Activated effector memory CD4-positive, alpha-beta T cell treated with Interleukin-2 at 50 U/mL for 16 hours (primary cell): ENCODE results near the gene OCLN.
"Not testable (repeated sequence)": the region's sequence is repeated elsewhere in the genome, so short reads cannot be mapped to it uniquely, and the experiment has no call there.

ENCODE experiments used
- DNase-seq: peaks from one replicate; pipeline ENCODE4 v3.0.0-alpha.2; 2020

OCLN gene, protein sequence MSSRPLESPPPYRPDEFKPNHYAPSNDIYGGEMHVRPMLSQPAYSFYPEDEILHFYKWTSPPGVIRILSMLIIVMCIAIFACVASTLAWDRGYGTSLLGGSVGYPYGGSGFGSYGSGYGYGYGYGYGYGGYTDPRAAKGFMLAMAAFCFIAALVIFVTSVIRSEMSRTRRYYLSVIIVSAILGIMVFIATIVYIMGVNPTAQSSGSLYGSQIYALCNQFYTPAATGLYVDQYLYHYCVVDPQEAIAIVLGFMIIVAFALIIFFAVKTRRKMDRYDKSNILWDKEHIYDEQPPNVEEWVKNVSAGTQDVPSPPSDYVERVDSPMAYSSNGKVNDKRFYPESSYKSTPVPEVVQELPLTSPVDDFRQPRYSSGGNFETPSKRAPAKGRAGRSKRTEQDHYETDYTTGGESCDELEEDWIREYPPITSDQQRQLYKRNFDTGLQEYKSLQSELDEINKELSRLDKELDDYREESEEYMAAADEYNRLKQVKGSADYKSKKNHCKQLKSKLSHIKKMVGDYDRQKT

DNA sequence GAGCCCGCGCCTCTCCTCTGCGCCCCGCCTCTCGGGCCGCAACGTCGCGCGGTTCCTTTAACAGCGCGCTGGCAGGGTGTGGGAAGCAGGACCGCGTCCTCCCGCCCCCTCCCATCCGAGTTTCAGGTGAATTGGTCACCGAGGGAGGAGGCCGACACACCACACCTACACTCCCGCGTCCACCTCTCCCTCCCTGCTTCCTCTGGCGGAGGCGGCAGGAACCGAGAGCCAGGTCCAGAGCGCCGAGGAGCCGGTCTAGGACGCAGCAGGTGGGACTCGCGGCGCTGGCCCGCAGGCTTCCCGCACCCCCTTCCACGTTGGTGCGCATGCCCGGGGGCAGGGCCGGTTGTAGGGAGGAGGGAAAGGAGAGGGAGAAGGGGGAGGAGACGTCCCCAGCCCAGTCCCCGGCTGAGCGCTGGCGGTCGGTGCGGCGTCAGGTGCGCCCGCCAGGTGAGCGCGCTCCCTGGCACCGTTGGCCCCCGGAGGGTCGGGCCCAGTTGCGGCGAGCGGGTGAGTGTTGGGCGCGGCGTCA, at the start of gene OCLN:
Gene OCLN, plus strand, starts transcription at position 400 of the 532 bp plus-strand sequence. CDS start 11,455 bp downstream, outside the sequence.
- no peak for DNase-seq

DNA sequence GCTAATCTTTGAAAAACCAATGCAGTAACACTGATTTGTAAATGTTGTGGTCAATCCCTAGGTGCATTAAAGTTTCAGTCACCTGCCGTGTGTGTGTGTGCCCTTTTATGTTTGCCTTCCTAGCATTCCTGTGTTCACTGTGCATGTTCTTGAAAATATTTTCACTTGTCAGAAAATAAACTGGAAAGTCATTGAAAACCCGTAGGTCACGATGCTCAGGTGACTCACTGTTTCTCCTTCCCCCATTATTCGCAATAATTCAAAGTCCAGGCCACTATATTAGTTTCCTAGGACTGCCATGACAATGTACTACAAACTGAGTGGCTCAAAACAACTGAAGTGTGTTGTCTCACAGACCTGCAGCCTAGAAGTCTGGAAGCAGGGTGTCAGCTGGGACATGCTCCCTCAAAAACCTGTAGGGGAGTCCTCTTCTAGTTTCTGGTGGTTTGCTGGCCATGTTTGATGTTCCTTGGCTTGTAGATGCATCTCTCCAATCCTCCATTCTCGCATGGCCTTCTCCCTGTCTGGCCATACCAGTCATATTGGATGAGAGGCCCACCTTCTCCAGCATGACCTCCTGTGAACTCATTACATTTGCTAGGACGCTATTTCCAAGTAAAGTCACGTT, 48.3 kb upstream of the OCLN start:
- no peak for DNase-seq

DNA sequence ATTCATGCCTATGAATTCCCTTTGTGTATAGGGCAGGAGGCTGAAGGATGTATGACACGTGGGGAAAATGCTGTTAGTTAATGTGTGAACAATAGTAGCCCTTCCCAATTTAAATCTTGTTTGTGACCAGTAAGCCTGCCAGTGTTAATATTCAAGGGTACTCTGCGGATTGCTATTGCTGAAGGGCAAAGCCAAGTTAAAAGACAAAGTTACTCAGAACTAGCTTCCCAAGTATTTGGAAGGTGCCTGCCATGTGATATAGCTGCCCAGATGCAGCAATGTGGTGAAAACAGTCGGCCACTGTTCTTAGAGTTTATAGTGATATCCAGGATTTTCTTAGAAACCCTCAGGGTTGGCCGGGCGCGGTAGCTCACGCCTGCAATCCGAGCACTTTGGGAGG, 43.1 kb upstream of the OCLN start:
- DNase-seq: no peak

DNA sequence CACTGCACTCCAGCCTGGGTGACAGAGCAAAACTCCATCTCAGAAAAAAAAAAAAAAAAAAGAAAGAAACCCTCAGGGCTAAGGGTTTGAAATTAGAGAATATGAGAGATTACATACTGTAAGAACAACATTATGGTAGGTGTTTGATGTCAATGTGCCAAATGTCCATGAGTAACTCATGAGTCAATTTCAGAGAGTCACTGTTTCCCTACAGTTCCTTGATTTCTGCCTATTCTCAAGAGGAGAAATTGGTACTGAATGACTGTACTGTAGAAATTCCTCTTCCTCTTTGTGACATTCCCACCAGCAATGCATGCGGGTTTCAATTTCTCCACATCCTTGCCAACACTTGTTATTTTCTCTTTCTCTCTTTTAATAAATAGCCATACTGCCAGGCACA, 42.5 kb upstream of the OCLN start:
- no peak for DNase-seq

DNA sequence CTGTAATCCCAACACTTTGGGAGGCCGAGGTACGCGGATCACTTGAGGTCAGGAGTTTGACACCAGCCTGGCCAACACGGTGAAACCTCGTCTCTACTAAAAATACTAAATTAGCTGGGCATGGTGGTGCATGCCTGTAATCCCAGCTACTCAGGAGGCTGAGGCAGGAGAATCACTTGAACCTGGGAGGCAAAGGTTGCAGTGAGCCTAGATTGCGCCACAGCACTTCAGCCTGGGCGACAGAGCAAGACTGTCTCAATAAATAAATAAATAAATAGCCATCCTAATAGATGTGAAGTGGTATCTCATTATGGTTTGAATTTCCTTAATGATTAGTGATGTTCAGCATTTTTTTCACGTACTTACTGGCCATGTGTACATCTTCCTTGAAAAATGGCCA, 42.1 kb upstream of the OCLN start:
- not testable (repeated sequence) for DNase-seq

DNA sequence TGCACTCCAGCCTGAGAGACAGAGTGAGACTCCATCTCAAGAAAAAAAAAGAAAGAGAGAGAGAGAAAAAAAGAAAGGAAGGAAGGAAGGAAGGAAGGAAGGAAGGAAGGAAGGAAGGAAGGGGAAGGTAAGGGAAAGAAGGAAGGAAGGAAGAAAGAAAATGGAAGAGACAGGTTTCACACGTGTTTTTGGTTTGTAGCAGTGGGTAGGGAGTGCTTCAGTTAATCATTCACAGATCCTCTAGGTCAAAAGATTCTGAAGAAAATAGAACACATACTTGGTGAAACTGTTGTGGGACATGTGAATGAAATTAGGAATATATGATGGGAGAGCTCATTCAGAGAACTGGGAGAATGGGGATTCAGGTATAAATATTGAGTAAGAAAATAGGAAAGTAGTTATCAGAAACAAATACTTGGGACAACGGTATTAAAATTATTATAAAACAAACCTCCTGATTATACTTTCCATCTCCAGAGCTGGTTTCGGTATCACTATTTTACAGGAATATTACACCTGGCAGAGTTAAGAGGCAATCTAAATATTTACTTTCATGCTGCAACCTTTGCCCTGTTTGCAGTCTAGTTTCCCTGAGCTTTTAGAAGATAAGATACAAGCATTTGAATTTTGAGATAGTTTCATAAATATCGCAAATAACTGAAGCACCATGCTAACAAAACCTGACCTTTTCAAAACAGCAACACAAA, 40.5 kb upstream of the OCLN start:
- no peak for DNase-seq

DNA sequence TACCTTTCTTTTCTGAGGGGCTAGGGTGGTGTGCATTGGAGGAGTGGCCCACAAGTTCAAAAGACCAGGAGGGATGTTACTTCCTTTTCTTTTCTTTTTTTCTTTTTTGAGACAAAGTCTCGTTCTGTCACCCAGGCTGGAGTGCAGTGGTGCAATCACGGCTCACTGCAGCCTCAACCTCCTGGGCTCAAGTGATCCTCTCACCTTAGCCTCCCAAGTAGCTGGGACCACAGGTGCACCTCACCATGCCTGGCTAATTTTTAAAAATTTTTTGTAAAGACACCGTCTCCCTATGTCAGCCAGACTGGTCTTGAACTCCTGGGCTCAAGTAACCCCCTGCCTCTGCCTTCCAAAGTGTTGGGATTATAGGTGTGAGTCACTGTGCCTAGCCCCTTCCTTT, 39.1 kb upstream of the OCLN start:
- DNase-seq: not testable (repeated sequence)

DNA sequence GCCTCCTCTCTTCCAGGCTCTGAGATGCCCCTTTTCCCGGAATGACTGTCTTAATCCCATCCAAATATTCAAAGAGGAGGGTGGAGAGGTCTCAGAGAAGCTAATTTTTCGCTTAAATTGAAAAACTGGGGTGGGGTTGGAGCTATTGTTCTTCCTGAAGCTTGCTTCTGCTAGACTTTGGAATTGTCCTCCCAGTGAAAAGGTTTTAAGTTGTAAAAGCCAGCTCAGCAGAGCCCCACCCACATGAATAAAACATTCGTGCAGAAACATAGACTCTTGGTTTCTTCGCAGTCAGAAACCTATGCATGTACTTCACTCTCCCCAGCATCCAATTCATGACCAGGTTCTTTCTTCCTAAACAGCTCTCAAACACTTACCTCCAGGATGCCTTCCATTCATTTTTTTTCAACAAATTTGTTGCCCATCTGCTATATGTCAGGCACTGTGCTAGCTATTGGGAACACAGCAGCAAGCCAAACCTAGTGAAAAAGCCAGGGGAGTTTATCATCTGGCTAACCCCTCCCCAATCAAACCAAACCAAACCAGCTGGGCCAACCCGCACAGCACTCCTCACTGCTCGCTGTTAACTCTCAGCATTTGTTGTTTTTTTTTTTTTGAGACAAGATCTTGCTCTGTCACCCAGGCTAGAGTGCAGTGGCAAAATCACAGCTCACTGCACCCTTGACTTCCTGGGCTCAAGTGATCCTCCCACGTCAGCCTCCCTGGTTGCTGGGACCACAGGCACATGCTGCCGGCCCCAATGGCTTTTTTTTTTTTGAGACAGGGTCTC, 37.9 kb upstream of the OCLN start:
- DNase-seq: no peak

DNA sequence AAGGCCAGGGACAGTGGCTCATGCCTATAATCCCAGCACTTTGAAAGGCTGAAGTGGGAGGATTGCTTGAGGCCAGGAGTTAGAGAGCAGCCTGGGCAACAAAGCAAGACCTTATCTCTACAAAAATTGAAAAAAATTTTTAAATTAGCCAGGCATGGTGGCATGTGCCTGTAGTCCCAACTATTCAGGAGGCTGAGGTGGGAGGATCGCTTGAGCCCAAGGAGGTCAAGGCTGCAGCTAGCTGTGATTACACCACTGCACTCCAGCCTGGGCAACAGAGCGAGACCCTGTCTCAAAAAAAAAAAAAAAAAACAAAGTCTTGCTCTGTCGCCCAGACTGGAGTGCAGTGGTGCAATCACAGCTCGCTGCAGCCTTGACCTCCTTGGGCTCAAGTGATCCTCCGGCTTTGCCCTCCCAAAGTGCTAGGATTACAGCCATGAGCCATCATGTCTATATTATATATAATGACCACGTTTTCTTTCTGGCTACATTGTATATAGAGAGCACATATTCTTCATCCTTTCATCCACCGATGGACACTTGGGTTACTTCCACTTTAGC, 37.1 kb upstream of the OCLN start:
- not testable (repeated sequence) for DNase-seq

DNA sequence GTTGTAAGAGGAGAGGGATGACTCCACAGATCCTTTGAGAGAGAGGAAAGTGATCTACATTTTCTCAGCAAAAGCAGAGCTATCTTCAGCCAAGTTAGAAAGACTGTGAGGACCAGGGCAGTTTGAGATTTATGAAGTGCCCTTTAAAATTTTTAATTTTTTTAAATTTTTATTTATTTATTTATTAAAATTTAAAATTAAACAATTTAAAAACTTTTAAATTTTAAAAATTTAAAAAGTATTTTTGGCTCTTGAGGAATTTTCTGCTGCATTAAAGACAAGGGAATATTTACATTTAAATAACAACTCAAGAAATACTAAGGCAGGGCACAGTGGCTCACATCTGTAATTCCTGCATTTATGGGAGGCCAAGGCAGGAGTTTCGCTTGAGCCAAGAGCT, 30.4 kb upstream of the OCLN start:
- DNase-seq: no peak

DNA sequence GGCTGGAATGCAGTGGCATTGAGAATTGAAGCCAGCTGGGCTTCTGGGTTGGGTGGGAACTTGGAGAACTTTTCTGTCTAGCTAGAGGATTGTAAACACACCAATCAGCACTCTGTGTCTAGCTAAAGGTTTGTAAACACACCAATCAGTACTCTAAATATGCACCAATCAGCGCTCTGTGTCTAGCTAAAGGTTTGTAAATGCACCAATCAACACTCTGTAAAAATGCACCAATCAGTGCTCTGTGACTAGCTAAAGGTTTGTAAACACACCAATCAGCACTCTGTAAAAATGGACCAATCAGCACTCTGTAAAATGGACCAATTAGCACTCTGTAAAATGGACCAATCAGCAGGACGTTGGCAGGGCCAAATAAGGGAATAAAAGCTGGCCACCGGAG, 26.2 kb upstream of the OCLN start:
- DNase-seq: not testable (repeated sequence)

DNA sequence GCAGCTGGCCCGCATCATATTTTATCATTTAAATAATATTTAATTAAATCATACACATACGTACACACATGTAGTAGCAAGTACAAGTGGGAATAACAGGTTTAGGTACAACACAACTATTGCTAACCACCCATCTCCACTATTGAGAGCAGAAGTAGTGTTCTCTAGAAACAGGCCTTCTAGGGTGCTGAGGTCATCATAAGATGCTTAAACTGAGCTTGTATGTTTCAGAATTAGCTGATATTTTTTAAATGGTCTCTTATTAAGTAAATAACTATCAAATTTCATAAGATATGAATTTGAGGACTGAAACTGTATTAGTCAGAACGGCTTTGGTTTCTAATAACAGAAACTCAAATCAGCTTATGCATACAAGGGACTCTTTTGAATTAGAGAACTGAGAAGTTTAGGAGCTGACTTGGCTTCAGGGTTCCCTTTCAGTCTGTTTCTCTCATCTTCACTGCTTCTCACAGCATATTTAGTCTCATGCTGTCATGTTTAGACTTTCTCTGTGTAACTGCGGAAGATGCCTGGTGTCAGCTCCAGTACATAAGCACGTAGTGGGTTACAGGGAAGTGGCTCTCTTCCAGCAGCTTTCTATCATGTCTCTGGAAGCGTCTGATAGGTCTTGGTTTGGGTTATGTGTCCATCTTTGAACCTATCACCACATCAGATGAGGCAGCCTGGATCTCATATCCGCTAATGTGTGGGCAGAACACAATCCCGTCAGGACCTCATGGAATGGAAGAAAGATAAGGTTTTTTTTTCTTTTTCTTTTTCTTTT, 25.0 kb upstream of the OCLN start:
- DNase-seq: no peak

DNA sequence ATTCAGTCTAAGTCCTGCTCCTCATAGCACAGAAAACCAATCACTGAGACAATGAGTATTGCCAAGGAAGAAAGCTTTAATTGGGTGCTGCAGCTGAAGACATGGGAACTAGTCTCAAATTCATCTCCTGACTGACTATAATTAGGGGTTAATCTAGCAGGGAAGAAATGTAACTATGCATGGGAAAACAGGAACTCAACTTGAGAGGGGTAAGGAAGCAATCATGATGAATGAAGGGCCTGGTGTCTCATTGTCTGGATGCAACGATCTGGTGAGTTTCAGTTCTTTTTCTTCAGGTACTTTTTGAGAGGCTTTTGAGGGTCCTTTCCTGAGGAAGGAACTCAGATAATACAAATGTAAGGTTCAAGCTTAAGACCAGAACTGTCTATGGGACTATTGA, 24.0 kb upstream of the OCLN start:
- DNase-seq: no peak

DNA sequence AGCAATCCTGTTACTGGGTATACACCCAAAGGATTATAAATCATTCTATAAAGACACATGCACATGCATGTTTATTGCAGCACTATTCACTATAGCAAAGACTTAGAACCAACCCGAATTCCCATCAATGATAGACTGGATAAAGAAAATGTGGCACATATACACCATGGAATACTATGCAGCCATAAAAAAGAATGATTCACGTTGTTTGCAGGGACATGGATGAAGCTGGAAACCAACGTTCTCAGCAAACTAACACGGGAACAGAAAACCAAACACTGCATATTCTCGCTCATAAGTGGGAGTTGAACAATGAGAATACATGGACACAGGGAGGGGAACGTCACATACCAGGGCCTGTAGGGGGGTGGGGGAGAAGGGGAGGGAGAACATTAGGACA, 21.1 kb upstream of the OCLN start:
- not testable (repeated sequence) for DNase-seq

DNA sequence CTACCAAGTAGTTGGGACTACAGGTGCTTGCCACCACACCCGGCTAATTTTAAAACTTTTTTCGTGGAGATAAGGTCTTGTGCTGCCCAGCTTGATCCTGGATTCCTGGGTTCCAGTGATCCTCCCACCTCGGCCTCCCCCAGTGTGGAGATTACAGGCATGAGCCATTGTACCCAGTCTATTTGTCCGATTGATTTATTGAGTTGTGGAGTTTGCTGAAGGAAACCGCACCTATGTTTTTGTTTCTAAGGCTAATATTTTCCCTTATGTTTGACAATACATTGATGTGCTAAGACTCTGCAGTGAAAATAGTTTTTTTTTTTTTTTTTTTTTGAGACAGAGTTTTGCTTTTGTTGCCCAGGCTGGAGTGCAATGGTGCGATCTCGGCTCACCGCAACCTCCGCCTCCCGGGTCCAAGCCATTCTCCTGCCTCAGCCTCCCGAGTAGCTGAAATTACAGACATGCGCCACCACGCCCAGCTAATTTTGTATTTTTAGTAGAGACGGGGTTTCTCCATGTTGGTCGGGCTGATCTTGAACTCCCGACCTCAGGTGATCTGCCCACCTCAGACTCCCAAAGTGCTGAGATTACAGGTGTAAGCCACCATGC, 20.0 kb upstream of the OCLN start:
- DNase-seq: not testable (repeated sequence)

DNA sequence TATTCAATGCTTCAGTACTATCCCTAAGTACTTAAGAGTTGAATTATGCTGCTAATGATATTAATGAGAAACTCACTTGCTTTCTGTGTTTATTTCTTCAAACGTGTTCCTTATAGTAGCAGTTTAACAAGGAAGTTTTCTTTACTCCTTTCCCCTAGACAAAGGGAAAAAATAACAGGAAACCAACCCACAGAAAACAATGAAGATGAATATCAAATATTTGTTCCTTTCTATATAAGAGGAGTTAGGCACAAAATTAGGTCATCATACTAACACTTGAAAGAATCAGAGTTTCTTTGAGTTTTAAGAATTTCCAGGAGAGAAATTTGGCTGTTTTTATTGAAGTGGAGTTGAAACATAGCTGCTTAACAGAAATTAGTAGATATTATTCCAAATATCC, 15.4 kb upstream of the OCLN start:
- DNase-seq: no peak

DNA sequence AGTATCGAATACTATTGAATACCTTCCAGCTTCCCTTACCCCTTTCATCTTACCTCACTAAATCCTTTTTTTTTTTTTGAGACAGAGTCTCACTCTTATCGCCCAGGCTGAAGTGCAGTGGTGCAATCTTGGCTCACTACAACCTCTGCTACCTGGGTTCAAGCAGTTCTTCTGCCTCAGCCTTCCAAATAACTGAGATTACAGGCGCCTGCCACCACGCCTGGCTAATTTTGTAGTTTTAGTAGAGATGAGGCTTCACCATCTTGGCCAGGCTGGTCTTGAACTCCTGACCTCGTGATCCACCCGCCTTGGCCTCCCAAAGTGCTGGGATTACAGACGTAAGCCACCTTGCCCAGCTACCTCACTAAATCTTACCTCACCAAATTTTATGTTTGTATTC, 14.3 kb upstream of the OCLN start:
- not testable (repeated sequence) for DNase-seq

DNA sequence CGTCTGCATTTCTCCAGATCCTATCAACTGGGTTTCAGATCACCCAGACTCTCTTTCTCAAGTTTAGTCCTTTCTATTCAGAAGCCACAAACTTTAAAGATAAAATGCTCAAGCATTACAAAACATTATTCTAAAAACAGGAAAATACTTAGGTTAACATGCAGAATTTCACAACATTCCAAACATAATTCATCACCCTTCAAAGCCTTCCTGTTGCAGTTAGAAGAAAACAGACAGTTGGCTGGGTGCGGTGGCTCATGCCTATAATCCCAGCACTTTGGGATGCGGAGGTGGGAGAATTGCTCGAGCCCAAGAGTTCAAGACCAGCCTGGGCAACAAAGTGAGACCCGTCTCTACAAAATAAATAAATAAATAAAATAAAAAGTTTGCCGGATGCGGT, 7.7 kb upstream of the OCLN start:
- no peak for DNase-seq

DNA sequence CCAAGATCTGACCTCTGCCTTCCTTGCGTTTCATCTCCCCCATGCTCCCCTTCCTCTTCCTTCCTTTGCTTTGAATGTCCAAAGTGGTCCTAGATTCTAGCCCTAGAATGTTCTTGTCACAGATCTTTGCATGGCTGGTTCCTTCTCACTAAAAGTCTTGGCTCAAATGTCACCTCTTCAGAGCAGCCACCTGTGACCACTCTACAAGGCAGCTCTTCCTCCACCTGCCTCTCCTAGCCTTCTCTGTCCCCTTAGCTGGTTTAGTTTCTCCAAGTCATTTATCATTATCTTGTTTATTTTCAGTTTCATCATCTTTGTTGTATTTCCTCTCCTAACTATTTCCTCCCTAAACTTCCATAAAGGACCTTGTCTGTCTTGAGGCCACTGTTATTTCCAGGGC, 7.1 kb upstream of the OCLN start:
- DNase-seq: no peak

DNA sequence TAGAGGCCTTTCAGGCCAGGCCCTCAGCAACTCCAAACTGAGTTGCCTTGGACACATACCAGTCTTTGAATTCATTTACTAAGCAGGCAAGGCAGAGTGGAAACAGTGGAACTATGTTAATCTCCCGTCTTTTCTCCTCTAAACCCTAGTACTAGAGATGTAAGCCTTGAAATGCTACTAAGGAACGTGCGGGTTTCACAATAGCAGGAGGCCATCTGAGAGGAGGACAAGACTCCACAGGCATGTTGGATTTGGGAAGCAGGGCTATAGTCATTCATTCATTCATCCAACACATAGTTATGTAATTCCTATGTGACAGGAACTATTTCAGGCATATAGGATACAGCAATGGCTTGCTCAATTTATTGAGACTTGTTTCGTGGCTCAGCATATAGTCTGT, 3.3 kb upstream of the OCLN start:
- DNase-seq: no peak

DNA sequence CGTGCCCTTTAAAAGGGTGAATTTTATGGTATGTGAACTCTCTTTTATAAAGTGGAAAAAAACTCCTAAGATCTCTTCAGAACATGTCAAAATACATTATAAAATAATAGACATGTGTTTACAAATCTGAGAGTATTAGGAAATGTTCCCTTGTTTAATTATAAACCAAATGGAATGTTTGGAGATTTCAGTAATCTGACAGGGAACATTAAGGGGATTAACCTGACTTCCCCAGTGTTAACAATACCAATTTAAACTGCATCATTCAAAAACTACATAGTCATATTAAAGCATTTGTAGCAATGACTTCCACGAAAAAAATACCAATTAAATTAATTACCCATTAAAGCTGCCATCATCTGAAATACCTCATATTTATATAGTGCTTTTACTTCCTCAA, 1.6 kb upstream of the OCLN start:
- DNase-seq: no peak
